Uterus (tissue), 4 donors: ENCODE data around the gene MARCKSL1. TPM values are rescaled to one million over a fixed set of nuclear protein-coding genes. Genes with fewer than 3 reads are reported as not detected.
A peak's percentile ranks its signal among the peaks of the same experiment; 100 is the strongest.
"Not testable (repeated sequence)": the region's sequence is repeated elsewhere in the genome, so short reads cannot be mapped to it uniquely, and the experiment has no call there.

ENCODE experiments used
- DNase-seq, 2 donors: peaks; one replicate each; pipeline ENCODE4 v3.0.0-alpha.2; 2019 to 2020
- H3K27ac ChIP-seq, 2 donors: fragments of 200-600 bp; sonication (generic); 1 replicate in 1 of 2; 2 replicates in 1 of 2; pipeline ENCODE4 v1.5.1; 2016 to 2018
- H3K27me3 ChIP-seq, 2 donors: fragments of 200-600 bp; sonication (generic); one replicate each; pipeline ENCODE4 v1.5.1; 2018 to 2019; ENCODE audit warnings: control low read depth in 1 of 2
- H3K36me3 ChIP-seq, 2 donors: fragments of 200-600 bp; sonication (generic); one replicate each; pipeline ENCODE4 v1.5.1; 2019; ENCODE audit warnings: control low read depth in 1 of 2
- H3K4me1 ChIP-seq, 2 donors: fragments of 200-600 bp; sonication (generic); one replicate each; pipeline ENCODE4 v1.5.1; 2018 to 2019; ENCODE audit warnings: control low read depth in 1 of 2
- H3K4me3 ChIP-seq, 2 donors: fragments of 200-600 bp; sonication (generic); 1 replicate in 1 of 2; 2 replicates in 1 of 2; pipeline ENCODE4 v1.5.1; 2018 to 2019; ENCODE audit warnings: mild to moderate bottlenecking in 1 of 2
- H3K9me3 ChIP-seq, 2 donors: fragments of 200-600 bp; sonication (generic); one replicate each; pipeline ENCODE4 v1.5.1; 2019; ENCODE audit warnings: control low read depth in 1 of 2
- CTCF ChIP-seq, 4 experiments: fragments of 200-600 bp in 2 of 4; fragments of 450-650 bp in 2 of 4; sonication (generic) in 2 of 4; IDR thresholded peaks; one replicate each; pipeline ENCODE4 v1.5.1; 2016 to 2019; ENCODE audit warnings: antibody characterized with exemption in 4 of 4, mild to moderate bottlenecking in 2 of 4, moderate library complexity in 1 of 4
- POLR2A ChIP-seq, 2 donors: fragments of 450-650 bp; IDR thresholded peaks; one replicate each; pipeline ENCODE4 v1.6.1; 2016; ENCODE audit warnings: antibody characterized with exemption in 2 of 2, mild to moderate bottlenecking in 1 of 2, moderate library complexity in 1 of 2
- intact Hi-C: fragments of 100-400 bp; cut with DNase I; formaldehyde crosslinking; loops from one replicate; pipeline ENCODE4 v1.15.1; 2023; ENCODE audit warnings: low total_unique reads
- total RNA-seq, 4 donors: library from RNA; depleted of rRNA in 3 of 4; stranded (reverse); fragments of >200 nt in 3 of 4; gene quantifications; one replicate each; pipeline versions ENCODE4 v1.1.0 to v1.2.4, GENCODE V29; 2014 to 2023
- donor health status: DM: yes; HTN: yes; CAD: no.

Gene MARCKSL1
- total RNA-seq, 4 donors from 2014 or later: 14.7 to 93.3 (median 53.0) TPM

GRCh38 chr1:32303997-32304622, 31.9 kb downstream of the MARCKSL1 start:
- intact Hi-C loops: no loop called here
- H3K4me1 ChIP-seq: no peaks in the 10 kb centered on the region
- no peaks in the 10 kb centered on the region for H3K27me3 ChIP-seq
- no peak overlapping the region for H3K27ac ChIP-seq
- no peak for DNase-seq
- H3K9me3 ChIP-seq: no peaks in the 10 kb centered on the region
- no peak overlapping the region for H3K4me3 ChIP-seq
- H3K36me3 ChIP-seq: no peaks in the 10 kb centered on the region
- no peak for TF ChIP-seq CTCF (IDR thresholded peaks at IDR 0.05)
- no peak for TF ChIP-seq POLR2A (IDR thresholded peaks at IDR 0.05)

- DNase-seq: no peak
- TF ChIP-seq CTCF (IDR thresholded peaks at IDR 0.05): no peak
- no peak for TF ChIP-seq POLR2A (IDR thresholded peaks at IDR 0.05)
- H3K9me3 ChIP-seq: no peaks in the 10 kb centered on the region
- H3K27me3 ChIP-seq: no peaks in the 10 kb centered on the region
- H3K27ac ChIP-seq: no peak overlapping the region
- no peaks in the 10 kb centered on the region for H3K4me1 ChIP-seq
- no peaks in the 10 kb centered on the region for H3K36me3 ChIP-seq
- intact Hi-C loops: no loop called here
- no peak overlapping the region for H3K4me3 ChIP-seq
Observed at GRCh38 chr1:32303358-32303757, 32.7 kb downstream of the MARCKSL1 start.

- H3K4me1 ChIP-seq: no peaks in the 10 kb centered on the region
- no peaks in the 10 kb centered on the region for H3K27me3 ChIP-seq
- no peaks in the 10 kb centered on the region for H3K9me3 ChIP-seq
- TF ChIP-seq POLR2A (IDR thresholded peaks at IDR 0.05): no peak
- TF ChIP-seq CTCF (IDR thresholded peaks at IDR 0.05): no peak
- H3K36me3 ChIP-seq: no peaks in the 10 kb centered on the region
- H3K4me3 ChIP-seq: no peak overlapping the region
- intact Hi-C loops: no loop called here
- no peak for DNase-seq
- no peak overlapping the region for H3K27ac ChIP-seq
Observed at GRCh38 chr1:32299327-32299726, 36.7 kb downstream of the MARCKSL1 start.

- H3K27ac ChIP-seq, H3K9me3 ChIP-seq, H3K27me3 ChIP-seq, H3K36me3 ChIP-seq, DNase-seq, intact Hi-C loops, H3K4me3 ChIP-seq, H3K4me1 ChIP-seq: not testable (repeated sequence)
Observed at GRCh38 chr1:32298211-32298610, 37.8 kb downstream of the MARCKSL1 start.

GRCh38 chr1:32291708-32292538, 44.1 kb downstream of the MARCKSL1 start, which contains the start of gene HDAC1:
HDAC1 (plus strand) TSS chr1:32292083; CDS start chr1:32292170, 87 bp downstream.
- TF ChIP-seq POLR2A (IDR thresholded peaks at IDR 0.05): peak; percentile 25 to 49
- peak in 1 of 4 experiments; percentile 1 for TF ChIP-seq CTCF (IDR thresholded peaks at IDR 0.05)
- intact Hi-C loops: no loop called here

More at GRCh38 chr1:32291708-32292538, 44.1 kb downstream of the MARCKSL1 start, which contains the start of gene HDAC1:
- no peaks in the 10 kb centered on the region for H3K9me3 ChIP-seq
- peak within 1 kb of the TSS; percentile 82 to 96 for H3K4me3 ChIP-seq
- H3K4me1 ChIP-seq: no peaks in the 10 kb centered on the region
- peak within 1 kb of the TSS; percentile 86 to 89 for H3K27ac ChIP-seq
- H3K36me3 ChIP-seq: no peaks in the 10 kb centered on the region
- DNase-seq: peak; percentile 90 to 95
- no peaks in the 10 kb centered on the region for H3K27me3 ChIP-seq
